Astrocyte of the cerebellum (primary cell): ENCODE data around the gene PARP14.
"Not testable (repeated sequence)": the region's sequence is repeated elsewhere in the genome, so short reads cannot be mapped to it uniquely, and the experiment has no call there.

ENCODE experiments used
- DNase-seq: peaks from one replicate; pipeline ENCODE4 v3.0.0-alpha.2; 2011; ENCODE audit warnings: low read depth
- H3K4me3 ChIP-seq: 2 replicates; pipeline ENCODE4 v1.5.1; 2011; ENCODE audit warnings: mild to moderate bottlenecking, low read depth, low read length, moderate library complexity
- in situ Hi-C: cut with HindIII; loops from 2 replicates; pipeline ENCODE4 v1.10.0; 2017; ENCODE audit warnings: low sequenced_read_pairs
- TF ChIP-seq, protein P1 (sequence below): IDR thresholded peaks from 2 replicates; pipeline ENCODE4 v1.5.1; 2012; ENCODE audit warnings: low read length, low read depth, moderate library complexity, mild to moderate bottlenecking; ENCODE audit errors: missing control alignments

PARP14 gene

DNA sequence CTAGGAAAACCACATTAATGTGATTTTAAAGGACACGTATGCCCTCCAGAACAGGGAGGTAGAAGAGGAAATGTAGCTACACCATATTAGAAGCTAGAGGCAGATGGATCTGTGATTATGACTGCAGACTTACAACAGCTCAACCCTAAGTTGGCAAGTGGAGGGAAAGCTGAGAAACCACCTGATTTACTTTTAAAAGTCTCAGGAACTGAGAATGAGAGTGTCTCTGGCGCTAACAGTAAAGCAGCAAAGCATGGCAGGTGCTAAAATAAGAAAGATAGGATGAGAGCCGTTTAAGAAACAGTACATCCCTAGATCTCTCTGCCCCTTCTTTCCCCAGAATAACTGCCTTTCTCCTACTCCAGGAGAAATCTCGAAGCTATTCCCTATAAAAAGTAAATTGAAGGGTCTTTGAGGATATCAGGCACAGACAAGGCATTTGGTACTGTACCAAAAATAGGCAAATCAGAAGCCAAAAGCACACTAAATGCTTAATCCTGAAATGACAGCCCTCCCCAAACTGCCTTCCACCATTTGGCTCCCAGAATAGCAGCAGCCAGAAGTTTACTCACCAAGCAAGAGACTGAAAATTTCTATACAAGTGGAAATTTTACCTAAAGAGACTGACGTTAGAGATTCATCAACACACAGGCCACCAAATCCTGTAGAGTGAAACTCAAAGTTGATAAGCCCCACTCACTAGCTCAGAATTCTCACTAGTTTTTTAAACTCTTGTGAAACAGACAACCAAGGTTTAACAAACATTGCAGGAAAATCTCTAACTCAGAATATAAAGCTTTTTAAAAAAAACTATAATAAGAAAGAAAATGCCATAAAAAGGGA lies 34.3 kb upstream of the PARP14 start:
- in situ Hi-C loops: no loop called here
- TF ChIP-seq, protein P1, sequence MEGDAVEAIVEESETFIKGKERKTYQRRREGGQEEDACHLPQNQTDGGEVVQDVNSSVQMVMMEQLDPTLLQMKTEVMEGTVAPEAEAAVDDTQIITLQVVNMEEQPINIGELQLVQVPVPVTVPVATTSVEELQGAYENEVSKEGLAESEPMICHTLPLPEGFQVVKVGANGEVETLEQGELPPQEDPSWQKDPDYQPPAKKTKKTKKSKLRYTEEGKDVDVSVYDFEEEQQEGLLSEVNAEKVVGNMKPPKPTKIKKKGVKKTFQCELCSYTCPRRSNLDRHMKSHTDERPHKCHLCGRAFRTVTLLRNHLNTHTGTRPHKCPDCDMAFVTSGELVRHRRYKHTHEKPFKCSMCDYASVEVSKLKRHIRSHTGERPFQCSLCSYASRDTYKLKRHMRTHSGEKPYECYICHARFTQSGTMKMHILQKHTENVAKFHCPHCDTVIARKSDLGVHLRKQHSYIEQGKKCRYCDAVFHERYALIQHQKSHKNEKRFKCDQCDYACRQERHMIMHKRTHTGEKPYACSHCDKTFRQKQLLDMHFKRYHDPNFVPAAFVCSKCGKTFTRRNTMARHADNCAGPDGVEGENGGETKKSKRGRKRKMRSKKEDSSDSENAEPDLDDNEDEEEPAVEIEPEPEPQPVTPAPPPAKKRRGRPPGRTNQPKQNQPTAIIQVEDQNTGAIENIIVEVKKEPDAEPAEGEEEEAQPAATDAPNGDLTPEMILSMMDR: no peak
- no peak for DNase-seq
- H3K4me3 ChIP-seq: no peak overlapping the region

DNA sequence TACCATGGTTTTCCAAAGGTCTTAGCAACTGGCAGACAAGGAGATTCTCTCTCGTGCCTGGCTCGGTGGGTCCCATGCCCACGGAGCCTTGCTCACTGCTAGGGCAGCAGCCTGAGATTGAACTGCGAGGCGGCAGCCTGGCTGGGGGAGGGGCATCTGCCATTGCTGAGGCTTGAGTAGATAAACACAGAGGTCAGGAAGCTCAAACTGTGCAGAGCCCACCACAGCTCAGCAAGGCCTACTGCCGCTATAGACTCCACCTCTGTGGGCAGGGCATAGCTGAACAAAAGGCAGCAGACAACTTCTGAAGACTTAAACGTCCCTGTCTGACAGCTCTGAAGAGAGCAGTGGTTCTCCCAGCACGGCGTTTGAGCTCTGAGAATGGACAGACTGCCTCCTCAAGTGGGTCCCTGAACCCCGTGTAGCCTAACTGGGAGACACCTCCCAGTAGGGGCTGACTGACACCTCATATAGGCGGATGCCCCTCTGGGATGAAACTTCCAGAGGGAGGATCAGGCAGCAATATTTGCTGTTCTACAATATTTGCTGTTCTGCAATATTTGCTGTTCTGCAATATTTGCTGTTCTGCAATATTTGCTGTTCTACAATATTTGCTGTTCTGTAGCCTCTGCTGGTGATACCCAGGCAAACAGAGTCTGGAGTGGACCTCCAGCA lies 29.3 kb upstream of the PARP14 start:
- not testable (repeated sequence) for DNase-seq, H3K4me3 ChIP-seq
- in situ Hi-C loops: loop anchor here (25.0 kb wide), 1 partner anchor 189 kb away; no protein-coding TSS in a partner anchor

DNA sequence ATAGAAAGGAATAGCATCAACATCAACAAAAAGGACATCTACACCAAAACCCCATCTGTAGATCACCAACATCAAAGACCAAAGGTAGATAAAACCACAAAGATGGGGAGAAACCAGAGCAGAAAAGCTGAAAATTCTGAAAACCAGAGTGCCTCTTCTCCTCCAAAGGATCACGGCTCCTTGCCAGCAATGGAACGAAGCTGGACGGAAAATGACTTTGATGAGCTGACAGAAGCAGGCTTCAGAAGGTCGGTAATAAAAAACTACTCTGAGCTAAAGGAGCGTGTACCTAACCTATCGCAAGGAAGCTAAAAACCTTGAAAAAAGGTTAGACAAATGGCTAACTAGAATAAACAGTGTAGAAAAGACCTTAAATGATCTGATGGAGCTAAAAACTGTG lies 28.7 kb upstream of the PARP14 start:
- not testable (repeated sequence) for DNase-seq, H3K4me3 ChIP-seq
- in situ Hi-C loops: loop anchor here (25.0 kb wide), 1 partner anchor 190 kb away; no protein-coding TSS in a partner anchor

DNA sequence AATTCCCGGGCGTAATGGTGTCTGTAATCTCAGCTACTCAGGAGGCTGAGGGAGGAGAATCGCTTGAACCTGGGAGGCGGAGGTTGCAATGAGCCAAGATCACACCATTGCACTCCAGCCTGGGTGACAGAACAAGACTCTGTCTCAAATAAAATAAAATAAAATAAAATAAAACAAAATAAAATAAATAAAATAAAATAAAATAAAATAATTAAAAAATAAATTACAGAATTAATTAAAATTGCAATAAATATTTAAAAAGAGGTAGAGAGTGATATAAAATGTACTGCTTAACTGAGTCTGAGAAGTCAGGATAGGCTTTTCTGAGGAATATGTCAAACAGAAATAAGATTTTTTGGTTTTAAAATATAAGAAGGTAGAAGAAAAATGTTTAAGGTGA lies 22.3 kb upstream of the PARP14 start:
- not testable (repeated sequence) for DNase-seq, H3K4me3 ChIP-seq
- in situ Hi-C loops: loop anchor here (25.0 kb wide), 1 partner anchor 196 kb away; no protein-coding TSS in a partner anchor

DNA sequence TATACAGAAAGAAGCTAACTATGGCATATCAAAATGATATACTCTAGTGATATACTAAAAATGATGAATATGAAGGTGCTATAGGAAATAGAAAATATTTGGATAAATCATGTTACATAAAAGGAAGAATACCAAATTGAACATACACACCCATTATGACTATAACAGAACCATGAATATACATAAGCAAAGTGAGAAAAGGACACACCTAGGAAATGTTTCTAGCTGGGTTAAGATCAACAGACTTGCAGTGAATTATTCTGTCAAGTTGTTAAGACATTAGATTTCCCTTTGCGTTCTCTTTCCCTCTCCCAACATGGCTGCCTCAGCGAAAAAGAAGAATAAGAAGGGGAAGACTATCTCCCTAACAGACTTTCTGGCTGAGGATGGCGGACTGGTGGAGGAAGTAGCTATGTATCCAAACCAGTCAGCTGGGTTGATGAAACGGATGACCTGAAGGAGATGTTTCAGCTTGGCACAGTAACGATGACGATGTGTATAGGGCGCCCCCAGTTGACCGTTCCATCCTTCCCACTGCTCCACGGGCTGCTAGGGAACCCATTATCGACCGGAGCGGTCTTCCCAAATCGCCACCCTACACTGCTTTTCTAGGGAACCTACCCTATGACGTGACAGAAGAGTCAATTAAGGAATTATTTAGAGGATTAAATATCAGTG lies 20.2 kb upstream of the PARP14 start:
- in situ Hi-C loops: loop anchor here (25.0 kb wide), 1 partner anchor 198 kb away; no protein-coding TSS in a partner anchor
- H3K4me3 ChIP-seq: no peak overlapping the region
- TF ChIP-seq, protein P1: no peak
- DNase-seq: no peak

DNA sequence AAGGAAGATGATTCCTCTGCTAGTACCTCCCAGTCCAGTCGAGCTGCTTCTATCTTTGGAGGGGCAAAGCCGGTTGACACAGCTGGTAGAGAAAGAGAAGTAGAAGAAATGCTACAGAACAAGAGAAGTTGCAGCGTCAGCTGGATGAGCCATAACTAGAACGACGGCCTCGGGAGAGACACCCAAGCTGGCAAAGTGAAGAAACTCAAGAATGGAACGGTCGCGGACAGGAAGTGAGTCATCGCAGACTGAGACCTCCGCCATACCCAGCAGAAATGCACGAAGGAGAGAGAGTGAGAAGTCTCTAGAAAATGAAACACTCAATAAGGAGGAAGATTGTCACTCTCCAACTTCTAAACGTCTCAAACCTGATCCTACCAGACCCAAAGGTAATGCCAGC lies 19.0 kb upstream of the PARP14 start:
- DNase-seq: no peak
- in situ Hi-C loops: loop anchor here (25.0 kb wide), 1 partner anchor 199 kb away; no protein-coding TSS in a partner anchor
- no peak overlapping the region for H3K4me3 ChIP-seq
- TF ChIP-seq, protein P1: no peak

DNA sequence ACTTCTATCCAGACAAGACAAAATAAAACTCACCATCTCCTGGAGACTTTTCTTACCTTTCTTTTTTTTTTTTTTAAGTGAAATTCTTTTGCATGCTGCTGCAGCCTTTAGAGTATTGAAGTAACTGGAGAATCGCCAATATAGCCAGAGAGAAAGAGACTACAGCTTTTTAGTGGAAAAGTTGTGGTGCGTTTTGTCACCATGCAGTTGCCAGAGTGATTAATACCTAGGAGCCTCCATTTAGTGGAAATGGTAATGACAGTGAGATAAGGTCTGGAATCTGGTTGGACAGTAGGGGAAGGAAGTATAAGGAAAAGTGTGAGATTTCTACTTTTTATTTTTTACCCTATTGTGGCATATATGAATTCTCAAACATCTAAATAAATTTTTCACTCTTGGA lies 18.1 kb upstream of the PARP14 start:
- H3K4me3 ChIP-seq: no peak overlapping the region
- in situ Hi-C loops: loop anchor here (25.0 kb wide), 1 partner anchor 200 kb away; no protein-coding TSS in a partner anchor
- TF ChIP-seq, protein P1: no peak
- no peak for DNase-seq
